KMS-11 (cell line): ENCODE data around the gene OSBPL9.

Experiments used
- H2AFZ ChIP-seq: fragments of 200-600 bp; sonication (generic); 2 replicates; pipeline ENCODE4 v1.6.1; 2016; ENCODE audit warnings: antibody characterized with exemption, mixed run types, low read depth
- H3K27ac ChIP-seq: fragments of 200-600 bp; sonication (generic); 2 replicates; pipeline ENCODE4 v1.6.1; 2016; ENCODE audit warnings: mild to moderate bottlenecking, mixed run types
- H3K27me3 ChIP-seq: fragments of 200-600 bp; sonication (generic); 2 replicates; pipeline ENCODE4 v1.6.1; 2017; ENCODE audit warnings: mild to moderate bottlenecking, low read depth, mixed run types, moderate library complexity; ENCODE audit not compliant: insufficient read depth
- H3K36me3 ChIP-seq: fragments of 200-600 bp; sonication (generic); 2 replicates; pipeline ENCODE4 v1.6.1; 2017; ENCODE audit warnings: mild to moderate bottlenecking, mixed run types; ENCODE audit not compliant: insufficient read depth
- H3K4me1 ChIP-seq: fragments of 200-600 bp; sonication (generic); 2 replicates; pipeline ENCODE4 v1.6.1; 2016; ENCODE audit warnings: mild to moderate bottlenecking, low read depth, mixed run types; ENCODE audit not compliant: poor library complexity, severe bottlenecking
- H3K4me2 ChIP-seq: fragments of 200-600 bp; sonication (generic); 2 replicates; pipeline ENCODE4 v1.7.0; 2016; ENCODE audit warnings: mild to moderate bottlenecking, mixed run types
- H3K4me3 ChIP-seq: fragments of 200-600 bp; sonication (generic); IDR thresholded peaks from 2 replicates; pipeline ENCODE4 v1.6.1; 2017; ENCODE audit warnings: low read depth, low read length, mixed read lengths; ENCODE audit not compliant: insufficient read depth
- H3K79me2 ChIP-seq: fragments of 200-600 bp; sonication (generic); 2 replicates; pipeline ENCODE4 v1.6.1; 2016; ENCODE audit warnings: low read depth, mixed run types; ENCODE audit not compliant: insufficient read depth
- H3K9ac ChIP-seq: fragments of 200-600 bp; sonication (generic); 2 replicates; pipeline ENCODE4 v1.6.1; 2016; ENCODE audit warnings: mild to moderate bottlenecking, mixed run types
- H4K20me1 ChIP-seq: fragments of 200-600 bp; sonication (generic); 2 replicates; pipeline ENCODE4 v1.6.1; 2016; ENCODE audit warnings: mild to moderate bottlenecking, mixed run types; ENCODE audit not compliant: insufficient read depth
- CTCF ChIP-seq: fragments of 200-600 bp; sonication (generic); conservative IDR thresholded peaks from 2 replicates; pipeline ENCODE4 v1.6.1; 2017; ENCODE audit warnings: low read depth, mild to moderate bottlenecking, antibody characterized with exemption, low read length, moderate library complexity, mixed read lengths

OSBPL9 gene

GRCh38 chr1:51575406-51576084 lies 41.3 kb upstream of the OSBPL9 start:
- Histone ChIP-seq H3K4me3 (no peak overlapping the region), H3K9ac (no peak overlapping the region), H3K27ac (no peak overlapping the region), H3K79me2 (no peaks in the 10 kb centered on the region), H3K27me3 (no peaks in the 10 kb centered on the region), H4K20me1 (no peaks in the 10 kb centered on the region), H3K4me2 (no peak overlapping the region), H2AFZ (no peak overlapping the region), H3K4me1 (no peaks in the 10 kb centered on the region), H3K36me3 (no peaks in the 10 kb centered on the region)
- TF ChIP-seq CTCF = no peak

GRCh38 chr1:51576085-51576444 lies 40.8 kb upstream of the OSBPL9 start:
- Histone ChIP-seq H3K4me2 (no peak overlapping the region), H3K4me1 (no peaks in the 10 kb centered on the region), H3K4me3 (no peak overlapping the region), H3K79me2 (no peaks in the 10 kb centered on the region), H3K36me3 (no peaks in the 10 kb centered on the region), H4K20me1 (no peaks in the 10 kb centered on the region), H2AFZ (no peak overlapping the region), H3K27ac (no peak overlapping the region), H3K27me3 (no peaks in the 10 kb centered on the region), H3K9ac (no peak overlapping the region)
- TF ChIP-seq CTCF = no peak

GRCh38 chr1:51576923-51577322 lies 40.0 kb upstream of the OSBPL9 start:
- no peak for TF ChIP-seq CTCF
- Histone ChIP-seq H3K4me3 (no peak overlapping the region), H3K9ac (no peak overlapping the region), H3K4me1 (no peaks in the 10 kb centered on the region), H4K20me1 (no peaks in the 10 kb centered on the region), H2AFZ (no peak overlapping the region), H3K4me2 (no peak overlapping the region), H3K36me3 (no peaks in the 10 kb centered on the region), H3K27ac (no peak overlapping the region), H3K27me3 (no peaks in the 10 kb centered on the region), H3K79me2 (no peaks in the 10 kb centered on the region)

- Histone ChIP-seq H2AFZ (no peak overlapping the region), H3K4me3 (no peak overlapping the region), H3K27me3 (no peaks in the 10 kb centered on the region), H3K36me3 (no peaks in the 10 kb centered on the region), H3K4me2 (no peak overlapping the region), H4K20me1 (no peaks in the 10 kb centered on the region), H3K4me1 (no peaks in the 10 kb centered on the region), H3K79me2 (no peaks in the 10 kb centered on the region), H3K27ac (no peak overlapping the region), H3K9ac (no peak overlapping the region)
- no peak for TF ChIP-seq CTCF
Observed at GRCh38 chr1:51578383-51579109, 38.3 kb upstream of the OSBPL9 start.
